Peyer's patch (tissue), 4 donors: ENCODE results near the gene ZNF804B.

ENCODE experiments used
- CTCF ChIP-seq, 6 experiments: fragments of 450-650 bp in 4 of 6; fragments of 200-600 bp in 2 of 6; sonication (generic) in 1 of 6; IDR thresholded peaks; one replicate each; pipeline ENCODE4 v1.5.1; 2017 to 2019; ENCODE audit warnings: antibody characterized with exemption in 6 of 6, mild to moderate bottlenecking in 3 of 6, moderate library complexity in 1 of 6
- POLR2A ChIP-seq, 2 donors: fragments of 450-650 bp; IDR thresholded peaks; one replicate each; pipeline ENCODE4 v1.5.1; 2017; ENCODE audit warnings: antibody characterized with exemption in 2 of 2, mild to moderate bottlenecking in 2 of 2, moderate library complexity in 2 of 2

DNA sequence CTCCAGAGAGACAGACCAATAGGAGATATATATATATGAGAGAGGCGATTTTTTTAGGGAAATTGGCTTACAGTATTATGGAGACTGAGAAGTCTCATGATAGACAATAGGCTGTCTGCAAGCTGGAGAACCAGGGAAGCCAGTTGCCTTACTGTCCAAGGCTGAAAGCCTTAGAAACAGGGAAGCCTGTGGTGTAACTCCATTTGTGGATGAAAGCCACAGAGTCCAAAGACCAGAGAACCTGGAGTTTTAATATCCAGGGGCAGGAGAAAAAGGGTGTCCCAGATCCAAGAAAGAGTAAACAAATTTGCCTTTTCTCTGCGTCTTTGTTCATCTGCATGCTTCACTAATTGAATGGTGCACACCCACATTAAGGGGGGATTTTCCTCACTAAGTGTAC lies 107.7 kb downstream of the ZNF804B start:
- no peak for TF ChIP-seq CTCF (IDR thresholded peaks at IDR 0.05)
- TF ChIP-seq POLR2A (IDR thresholded peaks at IDR 0.05) = no peak
